Right ventricle myocardium superior (tissue), 1 donor: ENCODE measurements around the gene GFOD2. TPM values are rescaled to one million over a fixed set of nuclear protein-coding genes. Genes with fewer than 3 reads are reported as not detected.
A peak's percentile ranks its signal among the peaks of the same experiment; 100 is the strongest.
"Not testable (repeated sequence)": the region's sequence is repeated elsewhere in the genome, so short reads cannot be mapped to it uniquely, and the experiment has no call there.

Source experiments
- ATAC-seq: fragments of 200-7000 bp; cut with Tn5 transposase; one replicate; pipeline ENCODE4 v1.9.1; 2020; ENCODE audit warnings: mild to moderate bottlenecking; ENCODE audit not compliant: poor library complexity
- DNase-seq: peaks from one replicate; pipeline ENCODE4 v3.0.0-alpha.2; 2020
- intact Hi-C: fragments of 100-400 bp; cut with DNase I; formaldehyde crosslinking; loops from one replicate; pipeline ENCODE4 v1.11.2; 2022
- long read RNA-seq: library from polyadenylated mRNA; unstranded; transcript quantifications from one replicate; pipeline ENCODE4 v2.0.0, GENCODE V29; 2021
- total RNA-seq: library from RNA; stranded (reverse); fragmentation: NEBNext Ultra II Directional; extraction: Animal tissue kit (Norgen Biotek cat#: 25700); gene quantifications from one replicate; pipeline ENCODE4 v1.2.1, GENCODE V29; 2021
- donor health status: DM: no; HTN: yes; CAD: no; lungs with severe emphysema.

Gene GFOD2
- 7.8 TPM for total RNA-seq
- long read RNA-seq, full-length matches to known transcripts: 17 of 17 reads
- long read RNA-seq, partial matches to known transcripts: 0 of 17 reads
- long read RNA-seq, other reads (novel, unspliced or antisense): 0 of 17 reads

GRCh38 chr16:67719048-67719777 is at the start of gene GFOD2:
Gene GFOD2 (minus strand): TSS chr16:67719316. CDS start chr16:67685715, 33,601 bp downstream.
- intact Hi-C loops: no loop called here
- ATAC-seq: peak; percentile 100

GRCh38 chr16:67767953-67768352 is 48.8 kb upstream of the GFOD2 start:
- intact Hi-C loops: no loop called here
- ATAC-seq: no peak

More at GRCh38 chr16:67719048-67719777, at the start of gene GFOD2:
- DNase-seq: peak; percentile 98

DNA sequence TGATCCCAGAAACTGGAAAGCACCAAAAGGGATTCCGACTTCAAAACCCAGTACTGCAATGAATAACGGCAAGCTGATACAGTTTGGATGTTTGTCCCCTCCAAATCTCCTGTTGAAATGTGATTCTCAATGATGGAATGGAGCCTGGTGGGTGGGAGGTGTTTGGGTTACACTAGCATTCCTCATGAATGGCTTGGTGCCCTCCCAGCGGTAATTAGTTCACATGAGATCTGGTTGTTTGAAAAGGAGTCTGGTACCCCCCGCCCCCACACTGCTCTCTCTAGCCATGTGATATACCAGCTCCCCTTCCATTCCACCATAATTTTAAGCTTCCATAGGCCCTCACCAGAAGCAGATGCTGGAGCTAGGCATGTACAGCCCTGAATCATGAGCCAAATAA is 47.2 kb upstream of the GFOD2 start:
- no peak for ATAC-seq
- no peak for DNase-seq
- intact Hi-C loops: no loop called here

More at GRCh38 chr16:67767953-67768352, 48.8 kb upstream of the GFOD2 start:
- DNase-seq: no peak

DNA sequence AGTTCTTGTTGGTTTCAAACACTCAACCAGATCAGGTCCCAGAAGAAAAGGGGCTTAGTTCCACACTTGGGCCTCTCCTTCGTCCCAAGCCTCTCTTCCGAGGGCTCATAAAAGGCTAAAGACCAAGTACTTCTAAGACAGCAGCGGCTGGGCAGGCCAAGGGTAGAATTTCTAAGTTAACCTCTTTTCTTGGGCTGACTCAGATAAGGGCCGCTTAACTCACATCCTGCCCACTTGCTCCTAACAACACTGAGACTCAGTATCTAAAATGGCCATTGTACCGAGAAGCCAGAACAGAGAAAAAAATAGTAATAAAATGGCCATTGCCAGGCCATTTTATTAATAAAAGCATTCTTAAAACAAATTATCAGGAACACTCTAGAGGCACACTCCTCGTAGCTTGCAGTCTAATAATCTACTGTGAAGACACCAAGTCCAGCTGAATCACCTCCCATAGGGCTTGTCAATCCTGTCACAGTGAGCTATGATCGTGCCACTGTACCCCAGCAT is 45.1 kb upstream of the GFOD2 start:
- intact Hi-C loops: no loop called here
- ATAC-seq: no peak
- no peak for DNase-seq

GRCh38 chr16:67763066-67763465 is 44.0 kb upstream of the GFOD2 start:
- intact Hi-C loops: no loop called here
- no peak for DNase-seq
- no peak for ATAC-seq

DNA sequence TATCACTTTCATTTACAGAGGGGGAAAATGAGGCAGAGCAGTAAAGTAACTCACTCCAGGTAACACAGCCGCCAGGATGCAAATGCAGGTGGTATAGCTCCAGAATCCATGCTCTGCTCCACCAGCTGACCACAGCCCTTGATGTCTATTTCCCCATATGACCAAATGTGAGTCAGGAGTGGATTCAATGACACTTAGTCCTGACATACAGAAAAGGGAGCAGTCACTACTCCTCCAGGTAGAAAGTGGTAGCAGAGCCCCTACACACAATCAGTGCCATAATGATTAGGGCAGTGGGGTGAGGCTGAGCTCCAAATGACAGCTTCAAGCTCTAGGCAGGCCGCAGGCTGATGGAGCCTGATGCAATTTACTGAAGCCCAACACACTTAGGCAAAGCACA is 43.3 kb upstream of the GFOD2 start:
- intact Hi-C loops: no loop called here
- DNase-seq (no peak), ATAC-seq (no peak)

GRCh38 chr16:67761924-67762323 is 42.8 kb upstream of the GFOD2 start:
- intact Hi-C loops: no loop called here
- DNase-seq (no peak), ATAC-seq (no peak)

- no peak for DNase-seq
- ATAC-seq: no peak
- intact Hi-C loops: no loop called here
Observed at GRCh38 chr16:67760956-67761230, 41.8 kb upstream of the GFOD2 start.

- intact Hi-C loops: no loop called here
- ATAC-seq (peak; percentile 77), DNase-seq (no peak)
Observed at GRCh38 chr16:67760206-67760955, 41.3 kb upstream of the GFOD2 start.

DNA sequence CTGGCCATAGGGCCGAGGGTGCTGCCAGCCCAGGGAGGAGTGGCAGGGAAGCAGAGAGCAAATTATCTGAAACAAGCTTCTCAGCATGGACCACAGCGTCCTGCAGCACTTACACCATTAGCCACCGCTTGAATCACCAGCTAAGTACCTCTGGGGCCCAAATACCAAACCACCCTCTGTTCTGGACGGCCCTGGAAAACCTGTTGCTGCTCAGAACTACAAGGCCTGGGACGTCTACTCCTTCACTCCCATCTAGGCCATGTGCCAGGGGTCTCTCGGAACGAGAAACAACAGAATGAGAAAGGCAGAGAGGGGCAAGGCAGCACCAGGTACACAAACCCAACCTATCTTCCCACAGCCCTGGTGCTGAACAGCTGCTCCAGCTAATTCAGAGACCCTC is 39.9 kb upstream of the GFOD2 start:
- DNase-seq: no peak
- no peak for ATAC-seq
- intact Hi-C loops: no loop called here

DNA sequence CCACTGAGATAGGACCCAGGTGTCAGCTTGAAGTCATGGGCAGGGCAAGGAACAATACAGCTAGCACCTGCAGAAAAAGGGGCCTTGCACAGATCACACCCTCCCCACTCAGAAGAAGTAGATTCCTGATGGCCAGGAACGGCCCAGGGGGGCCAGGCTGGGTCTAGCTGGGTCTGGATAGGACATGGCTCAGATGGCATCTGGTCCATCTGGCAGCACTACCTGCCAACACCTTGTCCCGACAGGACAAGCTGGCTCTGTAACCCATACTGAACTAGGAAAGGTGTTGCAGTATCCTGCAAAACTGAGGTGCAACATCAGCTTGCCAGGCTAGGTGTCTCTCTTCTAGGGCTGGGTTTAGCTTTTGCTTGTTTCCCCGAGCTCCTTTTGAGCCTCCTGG is 38.9 kb upstream of the GFOD2 start:
- intact Hi-C loops: no loop called here
- DNase-seq: no peak

DNA sequence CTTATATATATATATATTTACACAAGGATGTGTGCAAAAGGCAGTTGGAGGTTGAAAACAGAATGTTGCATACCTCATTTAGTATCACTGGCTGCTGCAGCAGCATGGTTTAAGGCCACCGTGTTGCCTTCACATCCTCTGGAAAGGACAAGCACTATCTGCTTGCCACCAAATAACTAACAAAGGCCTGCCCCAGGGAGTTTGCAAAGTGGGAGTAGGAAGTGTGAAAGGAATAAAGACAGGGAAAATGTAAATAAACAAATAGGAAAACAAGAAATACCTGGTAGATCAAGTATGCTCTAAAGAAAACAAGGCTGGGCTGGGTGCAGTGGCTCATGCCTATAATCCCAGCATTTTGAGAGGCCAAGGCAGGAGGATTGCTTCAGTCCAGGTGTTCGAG is 33.5 kb upstream of the GFOD2 start:
- no peak for DNase-seq
- no peak for ATAC-seq
- intact Hi-C loops: no loop called here

More for the DNA sequence above, 38.9 kb upstream of the GFOD2 start:
- no peak for ATAC-seq

- ATAC-seq, intact Hi-C loops, DNase-seq: not testable (repeated sequence)
Observed at GRCh38 chr16:67751331-67751730, 32.2 kb upstream of the GFOD2 start.

DNA sequence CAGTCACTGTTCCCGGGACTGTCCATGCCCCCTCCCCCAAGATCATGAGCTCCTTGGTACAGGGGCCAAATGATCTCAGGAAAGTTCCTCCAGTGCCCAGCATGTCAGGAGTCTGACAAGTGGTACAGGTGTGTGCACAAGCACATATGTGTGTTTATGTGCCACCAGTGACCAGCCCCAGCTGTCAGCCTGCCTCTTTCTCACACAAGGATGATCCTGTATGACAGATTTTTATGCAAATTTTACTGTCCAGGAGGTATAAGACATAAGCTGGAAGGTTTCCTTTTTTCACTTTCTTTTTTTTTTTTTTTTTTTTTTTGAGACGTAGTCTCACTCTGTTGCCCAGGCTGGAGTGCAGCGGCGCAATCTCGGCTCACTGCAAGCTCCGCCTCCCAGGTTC is 31.4 kb upstream of the GFOD2 start:
- intact Hi-C loops: no loop called here
- no peak for ATAC-seq
- no peak for DNase-seq

- DNase-seq (no peak), ATAC-seq (no peak)
- intact Hi-C loops: no loop called here
Observed at GRCh38 chr16:67749436-67750078, 30.4 kb upstream of the GFOD2 start.

DNA sequence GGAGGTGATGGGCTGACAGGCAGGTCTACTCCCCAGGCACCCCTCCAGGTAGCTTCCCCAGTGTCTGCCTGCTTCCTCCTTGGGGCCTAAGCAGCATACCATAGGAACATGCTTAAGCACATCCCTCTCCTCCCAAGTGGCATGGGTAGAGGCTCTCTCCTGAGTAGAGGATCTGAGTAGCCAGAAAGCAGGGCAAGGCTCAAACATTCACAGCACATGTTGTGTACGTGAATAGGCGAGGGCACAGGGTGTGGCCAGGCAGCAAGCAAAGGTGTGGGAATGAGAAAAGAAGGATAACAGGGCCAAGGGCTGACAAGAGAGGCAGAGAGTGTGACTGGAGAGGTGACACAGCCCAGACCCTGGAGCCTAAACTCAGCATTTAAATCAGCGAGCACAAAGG is 29.7 kb upstream of the GFOD2 start:
- no peak for DNase-seq
- no peak for ATAC-seq
- intact Hi-C loops: no loop called here

GRCh38 chr16:67746846-67747245 is 27.7 kb upstream of the GFOD2 start:
- ATAC-seq: no peak
- intact Hi-C loops: no loop called here
- no peak for DNase-seq

GRCh38 chr16:67741118-67741517 is 22.0 kb upstream of the GFOD2 start:
- ATAC-seq (no peak), DNase-seq (no peak)
- intact Hi-C loops: no loop called here

DNA sequence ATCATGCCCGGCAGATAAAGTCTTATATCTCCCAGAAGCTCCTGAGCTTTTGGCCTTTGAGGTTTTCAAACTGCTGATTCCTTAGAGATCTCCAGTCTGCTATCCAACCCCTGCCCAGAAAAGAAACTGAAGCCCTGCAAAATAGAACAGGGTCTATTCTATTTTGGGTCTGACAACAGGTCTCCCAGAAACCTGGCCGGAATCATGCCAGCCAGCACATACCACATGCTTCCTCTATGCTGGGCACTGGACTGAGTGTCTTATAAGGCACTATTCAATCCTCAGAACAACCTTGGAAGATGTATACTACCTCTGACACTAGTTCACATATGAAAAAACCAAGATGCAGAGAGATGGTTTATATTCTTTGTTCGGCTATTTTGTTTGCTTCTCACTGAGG is 21.3 kb upstream of the GFOD2 start:
- intact Hi-C loops: no loop called here
- DNase-seq (no peak), ATAC-seq (no peak)

GRCh38 chr16:67736858-67737257 is 17.7 kb upstream of the GFOD2 start:
- DNase-seq: no peak
- intact Hi-C loops: no loop called here
- ATAC-seq: no peak
